Esophagus (tissue), 2 donors: ENCODE data around the gene MYH14. TPM values are rescaled to one million over a fixed set of nuclear protein-coding genes. Genes with fewer than 3 reads are reported as not detected.
A peak's percentile ranks its signal among the peaks of the same experiment; 100 is the strongest.

Experiments
- H3K27ac ChIP-seq, 2 donors: one replicate each; pipeline ENCODE4 v1.5.1; 2013; ENCODE audit warnings: low read depth in 2 of 2, mild to moderate bottlenecking in 2 of 2, inconsistent platforms in 1 of 2, low read length in 1 of 2, moderate library complexity in 1 of 2
- H3K27me3 ChIP-seq, 2 donors: one replicate each; pipeline ENCODE4 v1.6.1; 2013; ENCODE audit warnings: low read length in 2 of 2, control low read depth in 1 of 2, mild to moderate bottlenecking in 1 of 2; ENCODE audit not compliant: insufficient read depth in 2 of 2, control insufficient read depth in 1 of 2
- H3K36me3 ChIP-seq, 2 donors: one replicate each; pipeline ENCODE4 v1.6.1; 2013; ENCODE audit warnings: low read length in 1 of 2; ENCODE audit not compliant: control insufficient read depth in 2 of 2, insufficient read depth in 2 of 2
- H3K4me1 ChIP-seq, 2 donors: one replicate each; pipeline ENCODE4 v1.6.1; 2013; ENCODE audit warnings: low read length in 1 of 2; ENCODE audit not compliant: control insufficient read depth in 2 of 2, insufficient read depth in 2 of 2
- H3K4me3 ChIP-seq, 2 donors: one replicate each; pipeline ENCODE4 v1.5.1; 2013; ENCODE audit warnings: low read length in 2 of 2, mild to moderate bottlenecking in 2 of 2, low read depth in 1 of 2, moderate library complexity in 1 of 2
- H3K9me3 ChIP-seq, 2 donors: one replicate each; pipeline ENCODE4 v1.6.1; 2013; ENCODE audit warnings: mild to moderate bottlenecking in 2 of 2, low read depth in 1 of 2, low read length in 1 of 2, moderate library complexity in 1 of 2; ENCODE audit not compliant: control insufficient read depth in 2 of 2, insufficient read depth in 1 of 2
- WGBS, 2 donors: extraction: QIAGEN DNeasy Blood & Tissue Kit; methylation state at CpG; one replicate each; pipeline ENCODE4 v1.1.7; 2013; 5-methylcytosine and 5-hydroxymethylcytosine counted together
- polyA plus RNA-seq, 2 donors: library from polyadenylated mRNA; stranded (reverse); fragments of 200-250 nt; gene quantifications; one replicate each; pipeline ENCODE4 v1.2.3, GENCODE V29; 2013
- donor health status: healthy with polysubstance abuse.
- donor health status: Bipolar disorder and iron deficiency.

MYH14 gene
- 100 to 1,000 TPM in 1 of 2 donors, 10 to 100 TPM in 1; 72.9 to 110 TPM for polyA plus RNA-seq

DNA sequence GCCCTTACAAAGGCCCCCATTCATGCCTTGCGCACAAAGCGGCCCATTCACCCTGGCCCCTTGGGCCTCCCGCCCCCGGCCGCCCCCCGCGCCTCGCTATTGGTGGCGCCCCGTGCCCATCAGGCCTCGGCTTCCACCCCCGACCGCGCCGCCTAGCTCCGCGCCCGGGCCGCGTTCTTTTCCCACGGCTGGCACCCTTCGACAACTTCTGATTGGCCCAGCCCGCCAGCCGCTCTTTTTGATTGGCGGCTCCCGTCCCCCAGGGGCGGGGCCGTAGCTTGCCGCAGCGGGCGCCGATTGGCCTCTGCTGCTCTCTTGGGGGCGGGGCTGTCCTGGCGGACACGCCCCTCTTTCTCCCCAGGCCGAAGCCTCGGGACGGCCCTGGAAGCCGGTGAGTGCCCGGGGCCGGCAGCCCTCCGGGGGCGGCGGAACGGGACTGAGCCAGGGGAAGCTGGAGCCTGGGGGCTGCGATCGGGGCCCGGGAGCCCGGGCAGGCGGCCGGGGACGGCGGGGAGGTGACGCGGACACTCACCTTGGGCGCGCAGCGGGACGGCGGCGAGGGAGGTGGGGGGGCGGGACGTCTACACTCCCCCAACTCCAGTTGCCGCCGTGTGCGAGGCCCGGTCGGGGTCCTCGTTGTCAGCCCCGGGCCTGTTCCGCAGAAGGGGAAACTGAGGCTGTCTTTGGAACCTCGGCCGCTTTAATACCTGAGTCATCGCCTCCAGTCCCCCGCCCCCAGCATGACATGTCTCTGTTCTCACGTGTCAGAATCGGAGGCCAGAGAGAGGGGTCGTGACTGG, at the start of gene MYH14:
TSS of gene MYH14 (plus strand) at position 342 of the 800 bp plus-strand sequence. CDS start 6,744 bp downstream, outside the sequence.
- Histone ChIP-seq H3K4me1 (peaks cover 2 to 4% of the 10 kb centered on the region in 2 donors), H3K4me3 (peak within 1 kb of the TSS; percentile 53 to 59), H3K36me3 (no peaks in the 10 kb centered on the region), H3K27me3 (peaks cover 0 to 10% of the 10 kb centered on the region in 2 donors), H3K27ac (peak within 1 kb of the TSS; percentile 61 to 64), H3K9me3 (no peaks in the 10 kb centered on the region)
- WGBS, 2 donors = 4 to 6% methylated on average over 67 to 78 of the region's 78 CpGs

GRCh38 chr19:50154529-50154928, 48.9 kb upstream of the MYH14 start:
- Histone ChIP-seq H3K9me3 (peaks cover 3 to 7% of the 10 kb centered on the region in 2 donors), H3K4me3 (no peak overlapping the region), H3K27me3 (no peaks in the 10 kb centered on the region), H3K36me3 (no peaks in the 10 kb centered on the region), H3K4me1 (no peaks in the 10 kb centered on the region), H3K27ac (no peak overlapping the region)
- whole genome bisulfite sequencing, 2 donors = 77 to 78% methylated on average over 16 of the region's 16 CpGs

GRCh38 chr19:50155520-50156109, 47.8 kb upstream of the MYH14 start:
- H3K4me1 ChIP-seq = no peaks in the 10 kb centered on the region
- no peak overlapping the region for H3K27ac ChIP-seq
- no peaks in the 10 kb centered on the region for H3K27me3 ChIP-seq
- peaks cover 3 to 7% of the 10 kb centered on the region in 2 donors for H3K9me3 ChIP-seq
- 81 to 82% methylated on average over 8 of the region's 8 CpGs for WGBS, 2 donors
- H3K4me3 ChIP-seq = no peak overlapping the region
- no peaks in the 10 kb centered on the region for H3K36me3 ChIP-seq

DNA sequence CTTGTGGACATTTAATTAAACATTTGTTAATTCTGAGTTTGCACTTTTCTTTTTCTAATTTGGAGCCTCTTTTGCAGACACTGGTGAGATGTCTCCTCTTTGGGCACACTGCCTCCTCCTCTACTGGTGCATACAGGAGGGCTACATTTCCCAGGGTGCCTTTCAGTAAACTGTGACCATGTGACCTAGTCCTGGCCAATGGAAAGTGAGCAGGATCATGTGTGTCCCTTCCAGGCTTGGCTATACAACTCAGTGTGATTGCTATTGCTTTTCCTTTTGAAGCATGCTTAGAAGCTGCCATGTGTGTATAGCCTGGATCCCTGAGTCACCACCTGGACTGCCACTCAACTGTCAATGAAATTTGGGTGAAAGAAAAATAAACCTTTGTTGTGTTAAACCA, 44.8 kb upstream of the MYH14 start:
- Histone ChIP-seq H3K4me3 (no peak overlapping the region), H3K27me3 (no peaks in the 10 kb centered on the region)

GRCh38 chr19:50159078-50159477, 44.3 kb upstream of the MYH14 start:
- no peak overlapping the region for H3K4me3 ChIP-seq
- H3K36me3 ChIP-seq = no peaks in the 10 kb centered on the region
- 91 to 94% methylated on average over 2 of the region's 2 CpGs for WGBS, 2 donors
- no peaks in the 10 kb centered on the region for H3K4me1 ChIP-seq
- H3K27ac ChIP-seq = no peak overlapping the region
- peaks cover 3 to 7% of the 10 kb centered on the region in 2 donors for H3K9me3 ChIP-seq
- H3K27me3 ChIP-seq = no peaks in the 10 kb centered on the region

More for the DNA sequence above, 44.8 kb upstream of the MYH14 start:
- Histone ChIP-seq H3K9me3 (peaks cover 3 to 7% of the 10 kb centered on the region in 2 donors), H3K27ac (no peak overlapping the region), H3K4me1 (no peaks in the 10 kb centered on the region), H3K36me3 (no peaks in the 10 kb centered on the region)

GRCh38 chr19:50162988-50163387, 40.4 kb upstream of the MYH14 start, which contains the start of gene IZUMO2:
IZUMO2 (minus strand) TSS chr19:50163281; CDS start chr19:50163194, 87 bp downstream.
- Histone ChIP-seq H3K36me3 (no peaks in the 10 kb centered on the region), H3K9me3 (peaks cover 3 to 7% of the 10 kb centered on the region in 2 donors), H3K4me3 (no peak within 1 kb of the TSS), H3K27ac (no peak within 1 kb of the TSS), H3K4me1 (peaks cover 0 to 2% of the 10 kb centered on the region in 2 donors), H3K27me3 (no peaks in the 10 kb centered on the region)
- WGBS, 2 donors = 19 to 28% methylated on average over 26 of the region's 26 CpGs

DNA sequence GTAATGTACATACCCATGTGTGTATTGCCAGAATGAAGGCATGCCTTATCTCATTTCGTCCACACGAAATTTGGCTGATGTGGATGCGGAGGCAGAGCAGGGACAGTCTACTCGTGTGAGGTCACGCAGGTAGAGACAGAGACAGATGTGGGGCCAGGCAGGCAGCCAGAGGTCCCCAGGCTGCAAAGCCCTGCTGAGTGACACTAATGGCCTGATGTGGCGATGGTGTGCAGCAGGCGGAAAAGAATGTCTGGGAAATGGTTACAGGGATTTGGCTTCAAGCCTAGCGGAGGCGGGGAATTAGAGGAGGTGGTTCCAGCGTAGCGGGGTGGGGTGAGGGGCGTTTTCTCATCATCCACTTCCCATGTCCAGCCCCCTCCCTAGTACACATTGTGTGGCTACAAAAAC, 36.1 kb upstream of the MYH14 start:
- peak overlapping the region in 1 of 2 donors; percentile 75 for H3K27ac ChIP-seq
- no peaks in the 10 kb centered on the region for H3K27me3 ChIP-seq
- H3K36me3 ChIP-seq = no peaks in the 10 kb centered on the region
- H3K9me3 ChIP-seq = no peaks in the 10 kb centered on the region
- peaks cover 0 to 5% of the 10 kb centered on the region in 2 donors for H3K4me1 ChIP-seq
- 20 to 27% methylated on average over 12 of the region's 12 CpGs for WGBS, 2 donors
- no peak overlapping the region for H3K4me3 ChIP-seq

GRCh38 chr19:50171752-50172151, 31.7 kb upstream of the MYH14 start:
- Histone ChIP-seq H3K27me3 (no peaks in the 10 kb centered on the region), H3K4me1 (peaks cover 0 to 7% of the 10 kb centered on the region in 2 donors), H3K4me3 (no peak overlapping the region), H3K36me3 (no peaks in the 10 kb centered on the region), H3K27ac (no peak overlapping the region), H3K9me3 (no peaks in the 10 kb centered on the region)
- WGBS, 2 donors = 85 to 92% methylated on average over 5 of the region's 5 CpGs

GRCh38 chr19:50172726-50173125, 30.7 kb upstream of the MYH14 start:
- no peaks in the 10 kb centered on the region for H3K9me3 ChIP-seq
- no peaks in the 10 kb centered on the region for H3K36me3 ChIP-seq
- no peak overlapping the region for H3K4me3 ChIP-seq
- peaks cover 0 to 7% of the 10 kb centered on the region in 2 donors for H3K4me1 ChIP-seq
- no peak overlapping the region for H3K27ac ChIP-seq
- H3K27me3 ChIP-seq = no peaks in the 10 kb centered on the region
